Activated CD8-positive, alpha-beta memory T cell treated with anti-CD3 and anti-CD28 coated beads for 24 hours (primary cell): ENCODE data around the gene TBL1X.

Experiments
- DNase-seq: peaks from one replicate; pipeline ENCODE4 v3.0.0-alpha.2; 2020

TBL1X gene

DNA sequence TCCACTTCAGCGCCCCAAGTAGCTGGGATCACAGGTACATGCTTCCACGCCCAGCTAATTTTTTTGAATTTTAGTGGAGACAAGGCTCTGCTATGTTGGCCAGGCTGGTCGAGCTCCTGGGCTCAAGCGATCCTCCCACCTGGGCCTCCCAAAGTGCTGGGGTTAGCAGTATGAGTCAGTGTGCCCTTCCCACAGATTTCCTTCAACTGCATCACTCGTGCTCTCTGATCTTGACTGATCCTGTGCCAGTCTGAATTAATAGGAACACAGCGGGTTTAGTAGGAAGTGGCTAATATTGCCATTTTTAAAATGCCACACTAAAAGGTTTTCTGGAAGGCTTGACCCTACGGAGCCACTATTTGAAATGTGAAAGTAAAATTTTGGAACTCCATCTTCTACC lies 317.1 kb downstream of the TBL1X start:
- DNase-seq = no peak

DNA sequence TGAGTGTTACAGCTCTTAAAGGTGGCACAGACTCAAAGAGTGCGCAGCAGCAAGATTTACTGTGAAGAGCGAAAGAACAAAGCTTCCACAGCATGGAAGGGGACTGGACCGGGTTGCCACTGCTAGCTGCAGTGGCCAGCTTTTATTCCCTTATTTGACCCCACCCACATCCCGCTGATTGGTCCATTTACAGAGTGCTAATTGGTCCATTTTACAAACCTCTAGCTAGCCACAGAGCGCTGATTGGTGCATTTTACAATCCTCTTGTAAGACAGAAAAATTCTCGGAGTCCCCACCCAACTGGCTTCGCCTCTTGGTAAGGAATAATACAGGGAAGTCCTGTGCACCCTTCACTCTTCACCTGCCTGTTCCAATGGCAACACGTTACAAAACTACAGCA lies 319.5 kb downstream of the TBL1X start:
- no peak for DNase-seq

- DNase-seq = no peak
These were observed 320.5 kb downstream of the TBL1X start for GRCh38 chrX:9785254-9785943.

- no peak for DNase-seq
These were observed 321.3 kb downstream of the TBL1X start, which contains the start of gene SHROOM2 for GRCh38 chrX:9785944-9786797. Gene SHROOM2 (plus strand): TSS chrX:9786429. CDS start chrX:9786546, 117 bp downstream.

DNA sequence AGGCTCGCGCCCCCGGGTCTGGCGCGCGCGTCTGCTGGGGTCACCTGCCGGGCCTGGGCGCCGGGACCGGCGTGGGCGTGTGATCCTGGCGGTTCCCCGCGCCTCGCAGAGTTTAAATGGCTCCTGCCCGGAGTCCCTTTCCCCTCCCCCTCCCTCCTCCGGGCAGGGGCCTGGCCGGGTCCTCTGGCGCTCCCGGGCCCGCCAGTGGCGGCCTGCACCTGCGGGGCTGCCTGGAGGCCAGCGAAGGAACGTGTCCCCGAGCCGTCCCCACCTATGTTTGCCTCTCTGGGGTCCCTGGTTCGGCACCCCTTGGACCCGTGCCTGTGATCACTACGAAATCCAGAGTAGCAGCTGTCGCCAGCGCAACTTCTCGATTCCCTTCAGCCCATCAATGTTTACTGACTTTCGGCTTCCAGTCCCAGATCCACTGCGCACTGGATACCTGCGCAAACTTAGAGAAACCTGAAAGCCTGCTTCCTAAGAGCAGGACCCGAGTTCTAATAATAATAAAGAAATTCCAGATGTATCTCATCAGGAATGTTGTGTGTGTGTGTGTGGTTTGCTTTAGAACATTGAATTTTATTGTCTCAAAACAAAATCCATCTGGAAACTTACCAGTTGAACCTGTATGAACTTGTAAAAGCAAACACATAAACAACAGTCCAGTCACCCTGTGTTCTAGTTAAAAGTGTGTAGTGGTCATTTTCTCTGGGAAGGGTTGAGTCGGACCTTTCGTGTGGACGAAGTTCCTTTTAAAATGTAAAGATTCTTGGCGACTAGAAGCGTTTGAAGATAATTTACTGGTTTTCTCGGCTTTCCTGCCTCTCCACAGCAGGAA lies 322.2 kb downstream of the TBL1X start:
- no peak for DNase-seq

- no peak for DNase-seq
These were observed 324.1 kb downstream of the TBL1X start for GRCh38 chrX:9788911-9789310.

DNA sequence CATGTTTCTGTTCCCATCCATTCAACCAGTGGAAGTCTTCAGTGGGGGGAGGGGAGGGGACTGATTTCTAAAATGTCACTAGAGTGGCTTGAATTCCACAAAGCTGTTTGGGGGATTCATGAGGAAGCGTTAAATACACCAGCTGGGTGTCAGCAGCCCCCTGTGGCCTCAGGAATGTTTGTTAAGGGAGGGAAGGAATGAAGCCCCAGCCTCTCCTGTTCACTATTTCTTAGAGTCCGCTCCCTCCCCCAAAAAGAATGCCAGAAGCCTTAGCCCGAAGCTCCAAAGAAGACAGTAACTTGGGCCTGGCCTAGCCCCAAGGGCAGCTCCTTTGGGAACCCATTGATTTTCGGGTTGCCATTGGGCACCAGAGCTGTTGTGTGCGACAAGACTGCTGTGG lies 324.7 kb downstream of the TBL1X start:
- DNase-seq = no peak
